A673 (cell line): ENCODE data around the gene METTL22.

ENCODE experiments used
- CTCF ChIP-seq: fragments of 300-800, 200-600 bp; sonication (generic); conservative IDR thresholded peaks from 2 replicates; pipeline ENCODE4 v1.5.1; 2017; ENCODE audit warnings: low read depth, mild to moderate bottlenecking, antibody characterized with exemption, low read length, moderate library complexity, mixed read lengths
- EZH2 ChIP-seq: fragments of 200-600 bp; sonication (generic); IDR thresholded peaks from 2 replicates; pipeline ENCODE4 v1.6.1; 2017; ENCODE audit warnings: borderline replicate concordance, low read depth, mild to moderate bottlenecking, mixed read lengths, antibody characterized with exemption, low read length; ENCODE audit not compliant: poor library complexity, severe bottlenecking

DNA sequence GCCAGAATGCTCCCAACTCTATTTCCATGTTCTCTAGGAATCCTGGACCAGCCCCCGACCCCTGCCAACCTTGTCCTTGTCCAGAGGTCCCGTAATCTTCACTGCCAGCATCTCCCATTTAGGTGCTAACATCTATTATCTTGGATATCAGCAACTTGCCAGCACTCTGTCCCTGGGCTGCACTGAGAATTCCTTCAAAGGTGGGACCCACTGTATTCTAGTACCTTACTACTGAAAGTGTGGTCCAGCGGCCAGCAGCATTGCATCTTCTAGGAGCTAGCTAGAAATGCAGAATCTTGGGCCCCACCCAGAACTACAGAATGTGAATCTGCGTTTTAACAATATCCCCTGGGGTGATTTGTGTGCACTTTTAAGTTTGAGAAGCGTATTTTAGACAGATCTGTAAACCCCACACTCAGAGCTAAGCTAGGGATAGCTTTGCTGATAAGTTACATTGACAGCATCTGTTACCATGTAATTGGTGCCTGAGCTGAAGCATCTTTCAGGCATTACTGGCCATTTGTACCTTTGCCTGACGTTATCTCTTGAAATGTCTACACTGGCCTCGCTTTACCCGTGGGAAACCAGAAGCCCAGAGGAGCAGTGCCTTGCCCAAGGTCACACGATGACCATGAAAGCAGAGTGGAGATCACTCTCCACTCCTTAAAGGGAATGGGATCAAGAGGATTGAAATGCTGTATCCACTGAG is 61.2 kb downstream of the METTL22 start:
- TF ChIP-seq EZH2, result no peak
- TF ChIP-seq CTCF, result no peak
